Mammary epithelial cell (primary cell): Measurements from ENCODE around the gene GIT1.

Source experiments
- EZH2 ChIP-seq: IDR thresholded peaks from 2 replicates; pipeline ENCODE4 v1.6.1; 2012; ENCODE audit warnings: low read length, inconsistent platforms, borderline replicate concordance
- TF ChIP-seq, protein P1 (sequence below), 2 donors: IDR thresholded peaks in 1 of 2; conservative IDR thresholded peaks in 1 of 2; 2 replicates each; pipeline ENCODE4 v1.5.1; 2011 to 2012; ENCODE audit warnings: inconsistent platforms in 2 of 2, low read length in 2 of 2, mild to moderate bottlenecking in 2 of 2, control low read depth in 1 of 2, low read depth in 1 of 2; ENCODE audit not compliant: insufficient read depth in 1 of 2; ENCODE audit errors: extremely low read depth in 1 of 2

DNA sequence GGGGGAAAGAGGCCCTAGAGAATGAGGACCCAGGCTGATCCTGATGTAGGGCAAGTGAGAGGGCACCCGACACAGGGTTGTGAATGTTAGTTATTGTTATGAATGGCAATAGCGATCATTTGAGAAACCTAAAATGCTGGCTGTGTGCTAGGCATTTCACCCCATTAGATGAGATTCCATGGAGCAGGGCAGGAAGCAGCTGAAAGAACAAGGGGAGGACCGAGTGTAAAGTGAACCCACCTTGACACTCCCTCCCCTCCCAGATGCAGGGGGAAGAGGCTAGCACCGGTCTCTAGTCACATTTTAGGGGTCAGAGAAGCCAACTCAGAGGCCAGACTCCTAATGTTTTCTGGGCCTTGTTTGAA lies 33.8 kb upstream of the GIT1 start:
- TF ChIP-seq, protein P1, sequence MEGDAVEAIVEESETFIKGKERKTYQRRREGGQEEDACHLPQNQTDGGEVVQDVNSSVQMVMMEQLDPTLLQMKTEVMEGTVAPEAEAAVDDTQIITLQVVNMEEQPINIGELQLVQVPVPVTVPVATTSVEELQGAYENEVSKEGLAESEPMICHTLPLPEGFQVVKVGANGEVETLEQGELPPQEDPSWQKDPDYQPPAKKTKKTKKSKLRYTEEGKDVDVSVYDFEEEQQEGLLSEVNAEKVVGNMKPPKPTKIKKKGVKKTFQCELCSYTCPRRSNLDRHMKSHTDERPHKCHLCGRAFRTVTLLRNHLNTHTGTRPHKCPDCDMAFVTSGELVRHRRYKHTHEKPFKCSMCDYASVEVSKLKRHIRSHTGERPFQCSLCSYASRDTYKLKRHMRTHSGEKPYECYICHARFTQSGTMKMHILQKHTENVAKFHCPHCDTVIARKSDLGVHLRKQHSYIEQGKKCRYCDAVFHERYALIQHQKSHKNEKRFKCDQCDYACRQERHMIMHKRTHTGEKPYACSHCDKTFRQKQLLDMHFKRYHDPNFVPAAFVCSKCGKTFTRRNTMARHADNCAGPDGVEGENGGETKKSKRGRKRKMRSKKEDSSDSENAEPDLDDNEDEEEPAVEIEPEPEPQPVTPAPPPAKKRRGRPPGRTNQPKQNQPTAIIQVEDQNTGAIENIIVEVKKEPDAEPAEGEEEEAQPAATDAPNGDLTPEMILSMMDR (conservative IDR thresholded peaks at IDR 0.05 in 1 of 2, IDR thresholded peaks at IDR 0.05 in 1 of 2; ENCODE audit: extremely low read depth in 1 of 2, insufficient read depth in 1 of 2, low read depth in 1 of 2, low read length in 2 of 2) = no peak
- TF ChIP-seq EZH2 = no peak
